Activated T-helper 1 cell treated with Interleukin-2 at 50 U/mL for 16 hours (primary cell): ENCODE data around the gene NEURL1.

Experiments used
- DNase-seq: peaks from one replicate; pipeline ENCODE4 v3.0.0-alpha.2; 2020; ENCODE audit warnings: low read depth

The NEURL1 gene

DNA sequence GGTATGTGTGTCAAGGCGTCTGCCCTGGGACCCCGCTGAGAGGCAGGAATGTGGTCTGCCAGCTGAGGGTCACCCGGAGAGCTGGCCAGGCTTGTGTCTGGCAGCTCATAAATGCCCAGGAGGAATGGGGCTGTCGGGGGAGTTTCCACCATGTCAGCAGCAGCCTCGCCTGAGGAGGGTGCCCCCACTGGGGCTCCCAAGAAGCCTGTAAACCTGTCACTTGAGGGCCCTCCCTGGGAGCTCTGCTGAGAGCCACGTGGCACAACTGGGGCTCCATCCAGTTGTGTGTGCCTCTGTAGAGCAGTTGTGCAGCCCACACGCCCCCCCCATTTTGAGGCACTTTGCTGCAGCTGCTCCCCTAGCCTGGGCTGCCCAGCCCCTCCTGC is 70.6 kb downstream of the NEURL1 start:
- DNase-seq: no peak

DNA sequence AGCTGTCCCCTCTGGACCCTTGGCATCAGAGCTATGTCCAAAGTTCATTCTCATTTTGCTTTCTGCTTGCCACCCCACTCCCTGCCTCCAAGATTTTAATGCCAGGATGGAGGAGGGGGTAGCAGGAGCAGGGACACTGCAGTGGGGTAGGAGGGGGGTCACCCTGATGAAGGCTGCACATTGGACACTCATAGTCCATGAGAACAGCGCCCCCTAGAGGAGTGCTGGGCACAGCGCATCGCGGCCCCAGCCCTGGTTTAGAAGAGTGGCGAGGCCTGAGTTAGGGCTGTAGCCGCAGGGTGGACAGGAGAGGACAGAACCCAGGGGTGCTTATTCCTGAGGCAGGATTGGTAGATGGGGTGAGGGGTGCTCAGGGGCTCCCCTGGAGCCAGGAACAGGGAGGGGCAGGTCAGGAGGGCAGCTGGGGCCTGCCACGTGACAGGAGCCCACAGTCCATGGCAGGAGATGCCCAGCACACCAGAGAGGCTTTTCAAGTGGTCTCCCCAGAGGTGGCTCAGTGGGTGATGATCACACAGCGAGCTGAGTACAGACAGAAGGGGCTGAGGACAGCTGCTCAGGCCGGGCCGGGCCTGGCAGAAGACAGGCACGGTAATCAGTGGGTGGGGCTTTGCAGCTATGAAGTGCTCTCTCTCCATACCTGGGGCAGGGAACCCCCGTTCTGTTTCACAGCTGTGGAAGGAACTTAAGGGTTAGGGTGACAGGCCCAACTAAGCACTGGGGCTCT is 71.4 kb downstream of the NEURL1 start:
- DNase-seq: no peak

DNA sequence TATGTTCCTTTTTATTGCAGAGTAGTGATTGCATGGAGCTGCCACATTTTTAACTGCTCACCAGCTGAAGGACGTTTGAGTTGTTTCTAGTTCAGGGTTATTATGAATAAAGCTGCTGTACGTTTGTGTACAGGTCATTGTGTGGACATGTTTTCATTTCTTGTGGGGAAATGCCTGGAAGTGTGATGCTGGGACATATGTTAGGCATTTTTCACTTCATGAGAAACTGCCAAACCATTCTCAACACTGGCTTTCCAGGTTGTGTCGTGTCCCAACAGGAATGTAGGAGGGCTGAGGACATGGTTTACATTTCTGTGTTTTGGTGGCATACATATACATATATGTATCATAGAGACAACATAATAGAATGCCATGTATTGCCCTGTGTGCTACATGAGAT is 73.0 kb downstream of the NEURL1 start:
- no peak for DNase-seq

DNA sequence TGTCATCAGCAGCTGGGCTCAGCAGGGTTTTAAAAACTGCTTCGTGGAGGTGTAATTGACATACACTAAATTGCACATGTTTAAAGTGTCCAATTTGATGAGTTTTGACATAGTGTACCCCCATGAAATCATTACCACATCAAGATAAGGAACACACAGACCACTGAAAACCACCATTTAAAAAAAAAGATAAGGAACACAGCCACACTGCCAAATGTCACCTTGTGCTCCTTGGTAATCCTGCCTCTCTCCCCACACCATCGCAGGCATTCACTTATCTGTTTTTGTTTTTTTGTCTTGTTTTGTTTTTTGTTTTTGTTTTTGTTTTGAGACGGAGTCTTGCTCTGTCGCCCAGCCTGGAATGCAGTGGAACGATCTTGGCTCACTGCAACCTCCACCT is 75.0 kb downstream of the NEURL1 start:
- DNase-seq: no peak

DNA sequence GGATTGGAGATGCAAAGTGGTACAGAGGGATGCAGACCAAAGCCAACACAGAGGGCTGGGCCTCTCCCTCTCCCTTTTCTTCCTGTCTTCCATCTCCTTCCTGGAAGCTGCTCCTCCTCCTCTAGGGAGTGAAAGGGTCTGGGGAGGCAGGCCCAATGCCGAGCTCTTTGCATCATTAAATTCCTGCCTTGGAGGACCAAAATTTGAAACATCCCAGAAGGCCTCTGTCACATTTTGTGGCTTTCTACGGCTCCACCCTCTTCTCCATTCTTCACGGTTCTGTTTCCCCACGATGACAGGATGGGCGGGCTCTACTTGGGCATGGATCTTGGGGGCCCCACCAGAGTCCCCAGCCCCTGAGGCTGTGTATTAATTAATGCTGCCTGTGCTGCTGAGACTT is 76.4 kb downstream of the NEURL1 start:
- DNase-seq: no peak

DNA sequence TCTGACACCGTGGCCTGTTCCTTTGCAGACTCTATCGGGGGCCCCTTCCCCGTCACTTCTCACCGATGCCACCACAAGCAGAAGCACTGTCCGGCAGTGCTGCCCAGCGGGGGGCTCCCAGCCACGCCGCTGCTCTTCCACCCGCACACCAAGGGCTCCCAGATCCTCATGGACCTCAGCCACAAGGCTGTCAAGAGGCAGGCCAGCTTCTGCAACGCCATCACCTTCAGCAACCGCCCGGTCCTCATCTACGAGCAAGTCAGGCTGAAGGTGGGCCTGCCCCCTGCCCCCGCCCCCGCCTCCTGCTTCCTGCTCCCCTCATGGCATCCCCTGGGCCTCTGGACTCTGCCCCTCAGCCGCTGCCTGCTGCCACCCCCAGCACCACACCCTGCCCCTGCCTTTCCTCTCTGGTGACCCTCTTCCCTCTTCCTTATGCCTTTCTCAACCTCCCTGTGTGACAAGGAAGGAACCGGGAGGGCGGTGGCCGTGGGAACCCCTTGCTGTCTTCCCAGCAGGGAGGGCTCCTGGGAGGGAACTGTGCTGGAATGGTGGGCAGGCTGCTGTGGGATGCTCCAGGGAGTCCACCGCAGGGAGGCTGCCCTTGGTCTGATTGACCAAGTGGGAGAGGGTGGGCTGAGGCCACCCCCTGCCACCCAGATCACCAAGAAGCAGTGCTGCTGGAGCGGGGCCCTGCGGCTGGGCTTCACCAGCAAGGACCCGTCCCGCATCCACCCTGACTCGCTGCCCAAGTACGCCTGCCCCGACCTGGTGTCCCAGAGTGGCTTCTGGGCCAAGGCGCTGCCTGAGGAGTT is 77.5 kb downstream of the NEURL1 start:
- no peak for DNase-seq

DNA sequence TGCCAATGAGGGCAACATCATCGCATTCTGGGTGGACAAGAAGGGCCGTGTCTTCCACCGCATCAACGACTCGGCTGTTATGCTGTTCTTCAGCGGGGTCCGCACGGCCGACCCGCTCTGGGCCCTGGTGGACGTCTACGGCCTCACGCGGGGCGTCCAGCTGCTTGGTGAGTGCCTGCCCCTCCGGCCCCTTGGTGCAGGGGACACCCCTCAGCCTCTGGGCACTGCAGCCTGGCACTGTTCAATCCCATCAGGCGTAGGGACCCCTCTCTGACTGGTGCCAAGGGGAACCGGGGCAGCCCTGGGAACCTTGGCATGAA is 78.1 kb downstream of the NEURL1 start:
- no peak for DNase-seq

DNA sequence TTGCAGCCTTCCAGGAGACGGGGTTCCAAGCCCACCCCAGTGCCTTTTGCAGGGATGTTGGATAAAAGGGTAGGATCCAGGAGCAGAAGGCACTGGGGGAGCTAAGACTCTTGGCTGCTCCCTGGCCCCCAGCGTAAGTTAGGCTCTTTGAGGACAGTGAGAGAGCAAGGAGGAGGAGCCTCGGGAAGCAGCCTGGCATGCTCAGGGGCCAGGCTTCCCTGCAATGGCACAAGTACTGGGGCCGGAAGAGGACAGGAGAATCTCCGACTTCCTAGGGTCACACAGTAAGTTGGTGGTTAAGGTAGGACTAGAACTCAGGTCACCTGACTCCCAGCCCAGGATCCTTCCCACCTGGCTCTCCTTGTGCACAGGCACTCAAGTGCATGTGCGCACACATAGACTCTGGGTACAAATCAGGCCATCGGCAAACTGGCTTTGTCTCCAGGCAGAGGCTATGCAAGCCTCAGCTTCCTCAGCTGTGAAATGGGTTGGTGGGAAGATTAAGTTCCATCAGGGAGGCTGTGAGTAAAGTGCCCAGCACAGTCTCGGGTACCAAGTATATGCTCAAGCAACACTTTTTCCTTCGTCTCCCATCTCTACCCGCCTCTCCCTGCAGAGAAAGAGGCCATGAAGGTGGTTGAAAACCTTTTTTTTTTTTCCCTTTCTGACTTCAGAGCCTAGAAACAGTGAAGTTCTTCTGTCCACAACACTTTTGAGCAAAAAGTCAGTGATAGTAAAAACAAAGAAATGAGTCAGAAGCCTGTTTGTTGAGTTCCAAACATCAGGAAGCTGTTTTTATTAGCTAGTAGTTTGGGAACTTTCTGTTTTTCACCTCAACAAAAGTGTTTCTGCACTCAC is 79.1 kb downstream of the NEURL1 start:
- DNase-seq: no peak

DNA sequence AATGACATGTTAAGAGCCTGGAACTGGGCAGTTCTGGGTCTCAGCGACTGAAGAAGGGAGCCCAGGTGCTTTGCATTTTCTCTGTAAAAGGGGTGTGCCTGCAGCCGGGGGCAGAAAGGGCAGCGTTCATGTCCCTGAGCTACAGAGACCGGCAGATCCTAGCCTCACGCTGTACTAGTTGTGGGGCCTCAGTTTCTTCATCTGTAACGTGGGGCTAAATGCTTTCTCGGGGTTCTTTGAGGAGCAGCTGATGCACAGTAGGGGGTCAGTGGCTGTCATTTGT is 79.6 kb downstream of the NEURL1 start:
- no peak for DNase-seq

DNA sequence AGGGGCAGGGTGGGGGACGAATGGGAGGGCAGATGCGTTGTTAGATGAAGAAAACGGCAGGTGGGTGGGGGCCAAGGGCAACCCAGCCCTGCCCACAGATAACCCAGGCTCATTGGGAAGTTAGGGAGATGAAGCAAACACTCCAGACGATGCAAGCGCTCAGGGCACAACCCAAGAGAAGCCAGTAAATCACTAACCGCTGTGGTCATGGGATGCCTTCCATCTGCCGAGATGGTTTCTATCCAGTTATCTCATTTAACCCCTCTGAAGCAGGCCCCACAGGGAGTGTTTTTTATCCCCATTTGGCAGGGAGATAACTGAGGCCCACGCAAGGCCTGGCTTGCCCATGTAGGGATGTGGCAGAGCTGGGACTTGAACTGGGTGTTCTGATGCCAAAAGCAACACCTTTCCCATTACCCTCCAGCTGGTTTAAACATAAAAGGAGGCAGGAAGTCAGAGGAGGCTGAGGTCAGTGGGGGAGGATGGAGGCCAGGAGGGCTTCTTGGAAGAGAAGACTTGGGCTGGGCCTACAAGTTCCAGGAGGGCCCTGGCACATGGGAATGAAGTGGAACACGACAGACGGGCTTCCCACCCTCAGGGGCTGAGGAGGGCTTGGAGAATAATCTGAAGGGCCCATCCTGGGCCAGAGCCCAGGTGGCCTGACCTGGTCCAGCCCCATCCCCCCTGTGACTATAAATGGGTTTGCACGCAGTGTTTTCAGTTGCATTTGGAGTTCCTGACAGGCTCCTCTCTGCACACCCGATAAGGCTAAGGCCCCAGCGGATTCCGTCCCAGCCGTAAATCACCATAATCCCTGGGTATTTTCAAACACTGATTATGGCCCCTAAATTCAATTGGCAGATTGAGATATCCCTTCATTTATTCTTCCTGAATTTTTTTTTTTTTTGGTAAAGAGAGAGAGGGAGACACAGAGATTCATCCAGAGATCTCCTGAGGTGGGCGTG is 80.9 kb downstream of the NEURL1 start:
- no peak for DNase-seq

DNA sequence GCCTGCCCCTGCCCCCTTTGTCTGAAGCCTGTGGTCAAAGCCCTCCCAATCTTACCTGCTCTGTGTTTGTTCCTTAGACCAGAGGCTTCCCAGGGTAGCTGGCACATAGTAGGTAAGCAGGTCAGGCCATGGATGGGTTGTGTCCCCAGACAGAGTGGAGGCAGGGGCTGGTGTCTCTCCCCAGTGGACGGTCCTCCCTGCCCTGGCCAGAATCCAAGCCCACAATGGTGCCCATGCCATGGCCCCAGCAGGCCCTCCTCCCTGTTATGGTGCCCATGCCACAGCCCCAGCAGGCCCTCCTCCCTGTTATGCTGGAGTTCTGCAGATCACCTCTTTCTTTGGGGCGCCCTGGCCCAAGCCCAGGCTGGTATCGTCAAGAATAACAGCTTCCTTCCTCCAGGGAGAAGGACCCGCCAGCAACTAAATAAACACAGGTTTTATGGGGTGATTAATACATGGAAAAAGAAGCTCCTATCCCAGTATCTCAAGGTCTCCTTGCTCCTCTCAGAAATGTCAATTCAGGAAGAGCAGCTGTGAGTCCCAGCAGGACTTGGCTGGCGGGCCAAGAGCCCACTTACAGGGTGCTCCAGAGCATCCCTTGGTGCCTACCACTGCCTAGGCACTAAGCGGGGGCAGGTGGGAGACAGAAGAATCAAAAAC is 82.0 kb downstream of the NEURL1 start:
- DNase-seq: no peak

DNA sequence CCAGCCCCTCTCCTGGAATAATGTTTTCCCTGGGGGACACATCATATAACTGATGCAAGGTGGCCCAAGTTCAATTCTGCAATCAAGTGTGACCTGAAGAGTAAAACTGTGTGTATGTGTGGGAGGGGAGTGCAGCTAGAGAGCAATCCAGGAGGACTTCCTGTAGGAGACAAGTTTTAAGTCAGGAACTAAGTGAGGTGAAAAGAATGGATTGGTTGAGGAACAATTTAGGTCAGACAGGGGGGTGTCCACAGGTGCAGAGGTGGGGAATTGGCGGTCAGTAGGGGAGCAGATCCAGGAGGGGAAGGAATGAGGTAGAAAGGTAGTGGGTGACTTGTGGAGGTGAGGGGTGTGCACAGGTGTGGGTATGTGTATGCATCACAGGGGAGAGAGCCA is 82.6 kb downstream of the NEURL1 start:
- DNase-seq: no peak

DNA sequence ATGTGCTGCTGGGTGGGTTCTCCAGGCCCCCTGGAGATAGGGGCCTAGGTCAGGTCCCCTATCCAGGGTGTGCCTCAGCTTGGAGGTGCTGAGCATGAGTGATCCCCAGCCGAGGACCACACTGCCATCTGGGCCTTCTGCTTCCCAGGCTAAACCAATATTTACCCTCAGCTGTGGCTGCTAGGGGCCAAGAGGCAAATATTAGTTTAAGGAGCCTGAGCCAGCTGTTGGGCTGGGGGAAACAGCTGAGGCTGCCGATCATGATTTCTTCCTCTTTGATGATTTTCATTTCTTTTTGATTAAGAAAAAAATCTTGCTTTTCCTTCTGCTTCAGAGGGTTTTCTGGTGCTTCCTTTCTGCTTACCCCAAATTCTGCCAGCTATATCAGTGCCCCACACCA is 83.4 kb downstream of the NEURL1 start:
- no peak for DNase-seq

DNA sequence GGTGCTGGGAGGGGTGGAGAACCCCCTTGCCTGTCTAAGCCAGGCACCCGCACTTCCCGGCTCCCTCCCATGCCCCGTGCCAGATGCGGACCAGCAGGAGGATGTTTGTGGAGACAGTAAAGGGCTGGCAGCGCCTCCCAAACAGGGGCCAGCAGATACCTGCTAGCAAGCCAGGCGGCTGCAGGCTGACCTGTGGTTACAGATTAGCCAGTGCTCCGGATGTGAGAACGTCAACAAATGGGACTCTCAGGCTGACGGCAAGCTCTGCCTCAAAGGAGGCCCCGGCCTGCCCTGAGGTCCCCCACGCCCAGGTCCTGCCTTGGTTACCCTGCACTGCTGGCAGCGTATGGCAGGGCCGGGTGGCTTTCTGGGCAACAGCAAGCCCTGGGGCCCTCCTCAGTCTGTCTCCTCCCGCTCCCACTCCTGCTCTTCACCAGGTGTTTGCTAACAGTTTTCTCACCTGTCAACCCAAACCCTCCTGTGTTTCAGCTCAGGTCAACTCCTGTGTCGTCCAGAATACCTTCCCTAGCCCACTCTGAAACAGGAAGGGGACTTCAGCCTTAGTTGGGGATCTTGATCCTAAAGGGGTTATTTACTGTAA is 85.4 kb downstream of the NEURL1 start:
- DNase-seq: no peak

DNA sequence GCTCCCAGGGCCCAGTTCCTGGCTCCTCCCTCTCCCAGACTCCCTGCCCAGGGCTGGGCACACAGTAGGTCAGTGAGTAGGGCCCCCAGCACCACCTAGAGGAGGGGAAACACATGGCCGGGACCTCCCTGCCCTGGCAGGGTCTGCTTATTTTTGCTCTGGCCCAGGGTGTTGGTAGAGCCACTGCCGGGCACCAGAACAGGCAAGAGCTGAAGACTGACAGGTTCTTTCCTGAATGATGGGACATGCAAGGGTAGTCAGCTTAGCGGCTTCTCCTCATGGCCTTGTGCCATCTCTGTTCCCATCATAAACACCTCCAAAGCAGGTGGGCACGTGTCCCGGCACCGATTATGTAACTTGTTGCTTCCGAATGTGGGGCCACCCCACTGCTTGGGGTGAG is 86.5 kb downstream of the NEURL1 start:
- no peak for DNase-seq

DNA sequence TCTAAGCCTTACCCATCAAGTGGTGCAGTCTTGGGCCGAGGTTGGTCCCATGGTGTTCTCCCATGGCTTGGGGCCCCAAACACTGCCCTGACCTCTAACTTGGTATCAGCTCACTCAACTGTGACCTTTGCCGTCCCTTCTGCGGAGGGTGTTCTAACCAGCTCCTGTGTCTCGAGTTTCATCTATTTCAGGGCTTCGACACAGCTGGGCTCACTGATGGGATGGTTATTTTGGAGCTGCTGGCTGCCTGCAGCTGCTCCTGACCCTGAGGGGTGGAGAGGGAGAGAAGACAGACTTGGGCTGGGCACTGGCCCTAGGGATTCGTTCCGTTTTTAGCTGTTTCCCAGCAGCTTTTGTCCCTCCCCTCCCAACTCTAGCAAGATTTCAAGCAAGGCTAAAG is 86.9 kb downstream of the NEURL1 start:
- DNase-seq: no peak

DNA sequence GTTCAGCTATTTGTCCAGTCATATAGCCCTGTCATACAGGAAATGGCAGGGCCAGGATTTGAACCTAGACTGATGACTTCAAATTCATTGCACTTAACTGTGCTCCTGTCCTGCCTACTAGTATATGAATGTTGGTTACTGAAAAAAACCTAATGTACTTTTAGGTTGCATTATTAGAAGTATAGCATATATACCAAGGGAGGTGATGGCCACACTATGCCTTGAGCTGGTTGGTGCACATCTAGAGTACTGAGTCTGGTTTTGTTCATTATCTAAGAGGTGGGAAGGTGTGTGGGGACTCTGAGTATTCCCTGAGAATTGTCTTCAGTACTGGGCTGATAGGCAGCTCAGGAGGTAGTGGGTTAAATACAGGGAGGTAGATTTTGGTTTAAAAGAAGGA is 88.0 kb downstream of the NEURL1 start:
- no peak for DNase-seq

DNA sequence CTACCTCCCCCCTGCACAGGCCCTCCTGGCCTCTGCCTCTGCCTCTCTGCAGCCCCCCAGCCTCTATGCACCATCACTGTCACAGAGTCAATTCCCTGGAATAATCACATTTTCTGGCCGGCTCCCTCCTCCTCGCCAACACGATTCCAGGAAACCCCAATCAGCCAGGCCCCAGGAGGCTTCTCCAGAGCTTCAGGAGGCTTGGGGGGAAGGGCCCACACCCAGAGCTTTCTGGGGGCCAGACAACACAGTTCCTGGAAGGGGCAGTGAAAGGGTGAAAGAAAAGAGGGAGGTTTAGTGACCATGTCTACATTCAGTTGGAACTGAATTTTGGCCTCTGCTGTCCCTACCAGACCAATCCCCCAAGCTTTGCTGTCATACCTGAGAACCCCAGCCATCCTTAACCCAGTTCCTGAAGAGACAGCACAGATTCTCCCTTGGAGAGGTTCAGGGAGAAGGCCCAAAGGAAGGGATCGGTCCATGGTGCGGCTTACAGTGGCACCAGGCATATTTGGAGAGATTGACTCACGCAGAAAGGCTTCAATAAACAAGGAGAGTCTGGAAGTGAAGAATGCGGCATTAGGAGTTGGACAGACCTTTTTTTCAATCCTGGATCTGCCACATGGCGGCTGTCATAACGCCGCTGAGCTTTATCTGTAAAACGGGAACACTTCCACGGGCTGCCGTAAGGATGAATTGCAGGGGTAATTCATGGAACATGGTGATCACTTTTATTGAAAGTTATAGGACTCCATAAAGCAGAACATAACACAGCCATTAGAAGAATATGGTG is 89.0 kb downstream of the NEURL1 start:
- no peak for DNase-seq

DNA sequence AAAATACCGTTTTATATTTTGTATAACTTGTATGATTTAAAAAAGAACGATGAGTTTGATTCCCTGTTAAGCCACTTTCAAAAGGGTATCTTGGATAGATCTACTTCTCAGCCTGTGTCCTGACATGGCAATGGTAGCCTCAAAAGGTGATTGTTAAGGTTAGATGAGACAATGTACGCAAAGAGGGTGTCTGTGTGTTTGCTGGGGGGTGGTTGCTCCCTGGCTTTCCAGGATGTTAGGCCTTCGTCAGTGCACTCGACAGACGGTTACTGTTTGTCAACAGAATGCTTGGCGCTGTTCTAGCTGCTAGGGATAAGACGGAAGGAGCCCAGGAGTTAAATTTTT is 90.3 kb downstream of the NEURL1 start:
- DNase-seq: no peak
